GM19452 (cell line): ENCODE data around the gene SLC16A14.
"Not testable (repeated sequence)": the region's sequence is repeated elsewhere in the genome, so short reads cannot be mapped to it uniquely, and the experiment has no call there.

Experiments used
- ATAC-seq: cut with Tn5 transposase; IDR thresholded peaks from one replicate; pipeline ENCODE4 v1.9.1; 2021; ENCODE audit not compliant: unreplicated experiment

The SLC16A14 gene, protein sequence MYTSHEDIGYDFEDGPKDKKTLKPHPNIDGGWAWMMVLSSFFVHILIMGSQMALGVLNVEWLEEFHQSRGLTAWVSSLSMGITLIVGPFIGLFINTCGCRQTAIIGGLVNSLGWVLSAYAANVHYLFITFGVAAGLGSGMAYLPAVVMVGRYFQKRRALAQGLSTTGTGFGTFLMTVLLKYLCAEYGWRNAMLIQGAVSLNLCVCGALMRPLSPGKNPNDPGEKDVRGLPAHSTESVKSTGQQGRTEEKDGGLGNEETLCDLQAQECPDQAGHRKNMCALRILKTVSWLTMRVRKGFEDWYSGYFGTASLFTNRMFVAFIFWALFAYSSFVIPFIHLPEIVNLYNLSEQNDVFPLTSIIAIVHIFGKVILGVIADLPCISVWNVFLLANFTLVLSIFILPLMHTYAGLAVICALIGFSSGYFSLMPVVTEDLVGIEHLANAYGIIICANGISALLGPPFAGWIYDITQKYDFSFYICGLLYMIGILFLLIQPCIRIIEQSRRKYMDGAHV

DNA sequence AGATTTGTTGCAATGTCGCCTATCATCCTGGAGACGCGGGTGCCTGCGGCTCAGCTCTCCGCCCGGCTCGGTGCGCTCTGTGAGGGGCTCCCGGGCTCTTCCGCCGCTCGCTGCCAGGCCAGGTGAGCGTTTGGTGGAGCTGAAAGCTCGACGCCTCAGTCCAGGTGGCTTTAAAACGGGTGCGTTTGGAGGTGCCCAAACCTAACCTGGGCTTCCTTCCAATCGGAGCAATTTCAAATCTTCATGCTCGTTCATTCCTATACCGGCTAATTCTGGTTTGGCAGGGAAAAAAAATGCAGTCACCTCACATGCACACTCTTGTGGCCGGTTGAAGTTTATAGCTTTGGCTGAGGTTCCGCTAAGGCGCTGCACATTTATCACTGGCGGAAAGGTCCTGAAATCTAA lies at the start of gene SLC16A14:
Gene SLC16A14 (minus strand): TSS at position 274 of the 405 bp plus-strand sequence. CDS start 9,572 bp downstream, outside the sequence.
- ATAC-seq, result peak; percentile 8

DNA sequence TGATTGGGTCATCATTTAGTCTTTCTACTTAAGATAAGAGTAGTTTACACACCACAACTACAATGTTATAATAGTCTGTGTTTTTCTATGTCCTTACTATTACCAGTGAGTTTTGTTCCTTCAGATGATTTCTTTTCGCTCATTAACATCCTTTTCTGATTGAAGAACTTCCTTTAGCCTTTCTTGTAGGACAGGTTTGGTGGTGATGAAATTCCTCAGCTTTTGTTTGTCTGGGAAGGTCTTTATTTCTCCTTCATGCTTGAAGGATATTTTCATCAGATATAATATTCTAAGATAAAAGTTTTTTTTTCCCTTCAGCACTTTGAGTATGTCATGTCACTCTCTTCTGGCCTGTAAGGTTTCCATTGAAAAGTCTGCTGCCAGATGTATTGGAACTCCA lies 38.0 kb upstream of the SLC16A14 start:
- ATAC-seq, result no peak

DNA sequence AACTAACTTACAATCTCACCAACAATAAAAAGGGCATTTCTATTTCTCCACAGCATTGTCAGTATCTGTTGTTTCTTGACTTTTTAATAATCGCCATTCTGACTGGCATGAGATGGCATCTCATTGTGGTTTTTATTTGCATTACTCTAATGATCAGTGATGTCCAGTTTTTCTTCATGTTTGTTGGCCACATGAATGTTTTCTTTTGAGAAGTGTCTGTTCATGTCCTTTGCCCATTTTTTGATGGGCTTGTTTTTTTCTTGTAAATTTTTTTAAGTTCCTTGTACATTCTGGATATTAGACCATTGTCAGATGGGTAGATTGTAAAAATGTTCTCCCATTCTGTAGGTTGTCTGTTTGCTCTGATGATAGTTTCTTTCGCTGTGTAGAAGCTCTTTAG lies 33.2 kb upstream of the SLC16A14 start:
- not testable (repeated sequence) for ATAC-seq

DNA sequence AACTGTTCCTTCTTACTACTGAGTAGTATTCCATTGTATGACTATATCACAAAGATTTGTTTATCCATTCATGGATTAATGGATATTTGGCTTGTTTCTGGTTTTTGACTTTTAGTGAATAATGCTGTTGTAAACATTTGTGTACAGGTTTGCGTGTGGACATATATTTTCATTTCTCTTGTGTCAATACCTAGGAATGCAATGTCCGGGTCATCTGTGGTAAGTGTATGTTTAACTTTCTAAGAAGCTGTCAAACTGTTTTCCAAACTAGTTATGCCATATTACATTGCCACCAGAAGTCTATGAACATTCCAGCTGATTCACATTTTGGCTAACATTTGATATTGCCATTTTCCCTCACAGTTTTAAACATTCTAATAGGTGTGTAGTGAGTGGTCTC lies 29.1 kb upstream of the SLC16A14 start:
- ATAC-seq, result no peak

DNA sequence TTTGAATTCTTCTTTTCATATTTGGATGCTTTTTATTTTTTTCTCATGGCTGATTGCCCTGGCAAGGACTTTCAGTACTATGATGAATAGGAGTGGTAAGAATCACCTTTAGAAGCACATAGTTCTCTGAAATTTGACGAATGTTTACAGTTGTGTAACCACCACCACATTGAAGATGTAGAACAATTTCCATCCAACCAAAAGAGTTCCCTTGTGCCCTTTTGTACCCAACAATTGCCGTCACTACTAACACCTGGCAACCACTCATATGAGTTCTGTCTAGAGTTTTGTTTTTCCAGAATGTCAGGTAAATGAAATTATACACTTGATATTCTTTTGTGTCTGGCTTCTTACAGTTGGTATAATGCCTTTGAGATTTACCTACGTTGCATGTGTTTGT lies 28.7 kb upstream of the SLC16A14 start:
- ATAC-seq, result no peak

DNA sequence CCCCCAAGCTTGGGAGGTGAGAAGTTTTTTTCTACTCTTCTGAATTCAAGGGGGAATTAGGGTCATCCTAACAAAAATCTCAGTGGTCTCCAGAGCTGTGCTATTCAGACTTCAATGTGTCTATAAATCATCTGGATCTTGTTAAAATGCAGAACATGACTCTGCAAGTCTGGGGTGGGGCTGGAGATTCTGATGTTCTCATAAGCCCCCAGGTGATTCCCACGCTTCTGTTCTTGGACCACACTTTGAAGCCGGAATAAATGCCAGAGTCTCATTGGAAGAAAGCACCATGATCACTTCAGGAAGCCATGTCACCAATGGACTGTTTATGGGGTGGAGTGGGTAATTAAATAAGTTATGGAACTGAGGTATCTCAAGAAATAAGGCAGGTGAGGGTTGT lies 22.2 kb upstream of the SLC16A14 start:
- no peak for ATAC-seq

DNA sequence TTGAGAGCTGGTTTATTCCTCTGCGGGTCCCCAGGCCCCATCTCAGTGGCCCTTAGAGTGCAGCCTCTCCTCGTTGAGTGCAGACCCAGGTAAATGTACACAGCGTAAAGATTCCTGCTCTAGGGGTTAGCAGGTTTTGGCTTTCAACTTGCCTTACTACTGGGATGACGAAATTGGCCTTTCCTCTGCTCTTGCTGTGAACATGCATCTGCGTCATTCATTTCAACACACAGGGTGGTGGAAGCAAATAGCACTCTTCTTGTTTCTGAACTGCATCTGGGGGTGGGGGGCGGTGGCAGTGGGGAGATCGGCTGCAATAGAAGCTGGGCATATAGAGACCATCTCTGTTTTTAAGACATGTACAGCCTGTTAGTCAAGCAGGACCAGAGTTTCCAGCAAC lies 16.5 kb upstream of the SLC16A14 start:
- no peak for ATAC-seq

DNA sequence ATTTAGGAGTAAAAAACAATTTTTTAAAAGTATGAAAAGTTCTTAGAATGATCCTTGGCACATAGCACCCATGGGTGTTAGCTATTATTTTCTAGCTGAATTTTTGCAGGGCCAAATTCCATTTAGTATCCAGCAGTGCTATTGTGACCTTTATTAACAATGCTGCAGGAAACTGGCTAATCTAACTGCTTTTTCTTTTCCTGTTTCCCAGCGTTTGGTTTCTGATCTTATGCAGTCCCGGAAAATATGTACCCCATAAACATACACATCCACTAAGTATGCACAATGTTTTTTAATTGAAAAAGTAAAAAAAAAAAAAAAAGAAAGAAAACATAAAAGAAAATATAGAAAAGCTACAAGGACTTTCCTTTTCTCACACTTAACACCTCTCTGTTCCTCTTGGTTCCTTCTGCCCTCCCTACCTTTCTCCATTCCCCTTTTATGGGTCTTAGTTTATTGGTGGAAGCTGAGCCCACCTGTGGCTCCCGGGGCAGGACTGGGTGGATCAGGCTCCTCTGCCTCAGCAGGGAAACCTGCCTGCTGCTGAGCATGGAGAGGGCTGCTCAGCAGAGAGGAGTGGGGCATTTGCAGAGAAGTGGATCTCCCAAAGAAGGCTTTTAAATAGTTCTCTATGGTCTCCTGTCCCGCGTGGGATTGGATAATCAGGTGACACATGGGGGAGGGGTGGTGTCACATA lies 9.3 kb upstream of the SLC16A14 start:
- ATAC-seq, result no peak

DNA sequence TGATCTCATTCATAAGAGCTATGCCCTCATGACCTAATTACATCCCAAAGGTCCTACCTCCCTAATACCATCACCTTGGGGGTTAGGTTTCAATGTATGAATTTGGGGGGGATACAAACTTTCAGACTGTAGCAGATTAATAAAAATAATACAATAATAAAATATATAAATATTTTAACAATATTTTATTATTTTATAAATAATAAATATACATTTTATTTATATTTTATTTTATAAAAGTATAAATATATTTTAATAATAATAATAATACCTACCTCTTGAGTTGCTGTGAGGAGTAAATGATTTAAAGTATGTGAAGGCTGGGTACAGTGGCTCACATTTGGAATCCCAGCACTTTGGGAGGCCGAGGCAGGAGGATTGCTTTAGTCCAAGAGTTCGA lies 8.1 kb upstream of the SLC16A14 start:
- no peak for ATAC-seq

DNA sequence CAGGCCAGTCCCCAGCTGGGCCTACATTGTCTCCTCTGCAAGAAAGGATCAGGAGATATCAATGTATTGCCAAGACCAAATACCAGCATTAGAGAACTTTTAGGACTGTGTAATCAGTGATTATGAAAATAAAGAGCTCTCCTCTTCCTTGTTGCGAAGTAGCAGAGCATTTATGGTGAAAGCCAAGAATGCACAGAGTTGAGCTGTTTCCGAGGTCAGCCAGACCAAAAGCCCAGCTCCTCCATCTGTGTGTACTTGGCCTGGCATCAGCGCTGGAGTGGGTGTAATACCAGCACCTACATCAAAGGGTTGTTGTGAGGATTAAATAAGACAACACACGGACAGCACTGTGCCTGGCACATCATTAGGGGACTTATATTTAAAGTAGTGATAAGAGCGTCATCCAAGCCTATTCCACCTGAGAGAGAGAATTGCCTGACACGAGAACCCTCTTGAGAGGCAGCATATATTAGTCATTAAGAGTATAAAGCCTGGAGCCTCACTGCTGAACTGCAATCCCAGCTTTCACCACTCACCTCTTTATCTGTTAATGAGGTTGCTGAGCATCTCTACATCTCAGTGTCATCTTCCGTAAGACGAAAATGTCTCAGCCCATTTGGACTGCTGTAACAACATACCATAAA lies 7.4 kb upstream of the SLC16A14 start:
- no peak for ATAC-seq

DNA sequence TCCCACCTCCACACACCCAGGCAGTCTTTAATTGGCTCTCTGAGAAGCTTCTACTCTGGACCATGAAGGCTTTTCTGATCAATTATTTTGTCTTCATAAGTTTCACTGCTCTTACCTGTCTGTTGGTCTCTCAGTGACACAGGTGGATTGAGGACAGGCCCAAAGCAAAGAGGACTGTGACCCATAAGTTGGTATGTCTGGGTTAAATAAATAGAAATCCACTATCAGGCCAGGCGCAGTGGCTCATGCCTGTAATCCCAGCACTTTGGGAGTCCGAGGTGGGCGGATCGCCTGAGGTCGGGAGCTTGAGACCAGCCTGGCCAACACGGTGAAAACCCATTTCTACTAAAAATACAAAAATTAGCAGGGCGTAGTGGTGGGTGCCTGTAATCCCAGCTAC lies 2.7 kb upstream of the SLC16A14 start:
- no peak for ATAC-seq

DNA sequence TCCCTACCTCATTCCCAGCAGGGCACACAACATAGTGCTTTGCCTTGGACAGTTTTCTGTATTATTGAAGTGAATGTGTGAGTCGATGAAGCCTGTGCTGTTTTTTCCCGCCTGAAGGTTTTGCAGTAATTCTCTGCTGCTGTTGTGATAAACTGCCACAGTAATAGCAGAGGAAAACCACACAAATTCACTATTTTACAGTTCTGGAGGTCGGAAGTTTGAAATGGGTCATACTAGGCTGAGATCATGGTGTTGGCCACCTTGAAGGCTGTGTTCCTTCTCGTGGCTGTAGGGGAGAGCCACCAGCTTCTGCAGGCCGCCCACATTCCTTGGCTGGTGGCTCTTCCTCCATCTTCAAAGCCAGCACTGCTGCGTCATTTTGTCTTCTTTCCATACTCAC lies 678 bp upstream of the SLC16A14 start:
- no peak for ATAC-seq

DNA sequence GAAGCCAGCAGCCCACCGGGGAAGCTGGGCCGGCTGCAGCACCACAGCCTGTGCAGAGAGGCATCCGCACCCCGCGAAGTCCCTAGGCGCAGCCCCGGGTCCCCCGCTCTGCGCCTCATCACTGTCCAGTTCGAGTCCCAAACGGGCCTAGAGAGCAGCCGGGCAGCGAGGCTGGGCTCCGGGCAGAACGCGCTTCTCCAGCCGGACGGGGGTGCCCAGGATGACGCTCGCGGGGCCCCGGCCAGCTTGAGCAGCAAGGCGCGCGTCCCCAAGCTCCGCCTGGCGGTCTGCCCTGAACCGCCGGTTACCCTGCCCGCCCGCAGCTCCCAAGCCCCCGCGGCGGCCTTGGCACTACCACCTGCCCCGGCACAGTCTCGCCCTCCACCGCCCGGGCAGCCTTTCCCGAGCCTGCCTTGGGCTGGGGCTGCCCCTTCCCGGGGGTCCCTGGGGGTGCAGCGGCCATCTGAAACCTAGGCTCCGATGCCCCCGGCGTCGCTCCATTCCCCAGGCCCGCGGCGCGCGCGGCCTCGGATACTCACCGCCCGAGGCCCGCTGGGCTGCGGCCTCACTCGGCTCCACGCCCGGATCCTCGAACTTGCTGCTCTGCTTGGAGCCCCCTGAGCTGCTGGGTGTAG lies 591 bp downstream of the SLC16A14 start:
- peak; percentile 26 for ATAC-seq

DNA sequence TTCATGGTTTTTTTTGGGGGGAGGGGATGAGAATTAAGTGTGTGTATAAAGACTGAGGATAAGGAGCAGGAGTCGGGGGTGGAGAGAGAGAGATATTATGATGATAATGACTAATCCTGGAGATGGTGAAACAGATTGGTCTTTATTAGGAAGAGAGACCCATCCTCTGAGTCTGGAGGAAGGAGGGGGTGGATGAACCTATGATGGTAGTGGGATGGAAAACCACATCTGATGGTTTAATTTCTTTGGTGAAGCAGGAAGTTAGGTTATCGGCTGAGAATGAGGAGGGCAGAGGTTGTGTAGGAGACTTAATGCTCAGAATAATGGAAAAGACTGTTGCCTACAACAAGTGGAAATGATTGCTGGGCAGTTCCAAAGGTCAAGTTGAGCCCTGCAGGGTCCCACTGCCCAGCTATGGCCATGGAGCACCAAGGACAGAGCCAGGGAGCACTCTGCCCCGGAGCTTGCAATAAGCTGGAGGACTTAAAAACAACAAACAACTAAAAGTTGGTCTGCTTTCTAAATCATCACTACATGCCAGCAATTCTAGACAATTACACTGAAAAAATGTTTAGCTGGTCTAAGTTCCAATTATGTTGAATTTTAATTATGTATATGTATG lies 7.9 kb downstream of the SLC16A14 start:
- ATAC-seq, result no peak

DNA sequence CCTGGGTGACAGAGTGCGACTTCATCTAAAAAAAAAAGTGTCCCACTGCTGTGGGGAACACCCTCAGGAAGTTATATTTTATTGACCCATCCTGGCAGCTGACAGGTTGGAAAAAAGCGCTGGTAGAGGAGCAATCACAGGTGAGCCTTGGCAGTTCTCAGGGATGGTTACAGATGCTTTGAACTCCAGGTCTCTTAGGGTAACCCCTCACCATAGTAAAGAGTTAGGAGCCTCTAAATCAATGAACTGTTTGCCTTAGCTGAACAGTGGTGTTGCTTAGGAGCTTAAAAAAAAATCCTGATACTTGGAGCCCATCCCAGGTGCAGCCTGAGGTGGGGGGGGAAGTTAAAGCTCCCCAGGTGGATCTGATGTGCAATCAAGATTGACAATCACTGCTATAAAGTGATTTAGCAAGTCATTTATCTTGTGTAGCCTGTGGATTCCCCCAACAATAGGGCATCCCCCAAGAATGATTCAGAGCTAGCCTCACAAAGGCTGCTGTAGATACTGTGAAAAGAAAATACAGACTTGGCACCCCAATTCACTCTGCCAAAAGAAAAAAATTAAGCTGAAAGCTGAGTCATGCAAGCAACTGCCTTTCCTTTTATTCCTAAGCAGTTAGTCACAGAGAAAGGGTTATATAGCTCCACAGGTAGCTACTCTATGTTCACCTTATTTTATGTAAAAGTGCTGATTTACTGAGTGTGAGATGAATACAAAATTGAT lies 14.8 kb downstream of the SLC16A14 start:
- ATAC-seq, result no peak

DNA sequence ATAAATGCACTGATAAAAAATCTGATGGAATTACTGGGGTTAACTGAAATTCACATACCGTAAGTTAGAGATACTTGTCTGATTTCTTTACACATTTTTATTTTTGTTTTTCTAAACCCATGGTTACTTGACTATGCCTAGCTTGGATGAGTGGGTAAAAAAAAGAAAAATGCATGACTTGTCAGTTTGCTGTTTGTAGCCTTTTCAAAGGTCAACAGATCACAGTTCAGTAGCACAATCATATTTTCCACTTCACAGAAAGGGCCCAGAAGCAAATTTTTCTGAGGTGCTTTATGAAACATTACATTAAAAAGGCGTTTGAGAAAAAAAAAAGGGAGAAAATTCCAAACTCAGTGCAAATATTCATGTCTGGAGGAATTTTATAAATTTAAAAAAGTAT lies 16.4 kb downstream of the SLC16A14 start:
- no peak for ATAC-seq

DNA sequence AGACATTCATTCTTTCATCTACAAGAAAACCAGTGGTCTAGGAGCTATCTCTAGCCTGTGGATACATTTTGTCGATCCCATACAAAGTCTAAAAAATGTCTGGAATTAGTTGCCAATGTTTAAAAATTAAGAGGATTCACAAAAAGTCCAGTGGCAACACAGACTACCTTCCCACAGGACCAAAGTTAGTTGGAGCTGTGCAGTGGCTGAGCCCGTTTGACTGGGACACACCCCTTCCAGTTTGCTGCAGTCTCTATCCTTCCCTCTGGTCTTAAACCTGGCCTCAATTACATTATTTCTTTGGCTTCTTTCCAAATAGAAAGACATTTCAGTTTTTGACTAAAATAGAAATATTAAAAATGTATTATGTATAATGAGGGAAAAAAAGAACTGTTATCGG lies 18.6 kb downstream of the SLC16A14 start:
- ATAC-seq, result no peak

DNA sequence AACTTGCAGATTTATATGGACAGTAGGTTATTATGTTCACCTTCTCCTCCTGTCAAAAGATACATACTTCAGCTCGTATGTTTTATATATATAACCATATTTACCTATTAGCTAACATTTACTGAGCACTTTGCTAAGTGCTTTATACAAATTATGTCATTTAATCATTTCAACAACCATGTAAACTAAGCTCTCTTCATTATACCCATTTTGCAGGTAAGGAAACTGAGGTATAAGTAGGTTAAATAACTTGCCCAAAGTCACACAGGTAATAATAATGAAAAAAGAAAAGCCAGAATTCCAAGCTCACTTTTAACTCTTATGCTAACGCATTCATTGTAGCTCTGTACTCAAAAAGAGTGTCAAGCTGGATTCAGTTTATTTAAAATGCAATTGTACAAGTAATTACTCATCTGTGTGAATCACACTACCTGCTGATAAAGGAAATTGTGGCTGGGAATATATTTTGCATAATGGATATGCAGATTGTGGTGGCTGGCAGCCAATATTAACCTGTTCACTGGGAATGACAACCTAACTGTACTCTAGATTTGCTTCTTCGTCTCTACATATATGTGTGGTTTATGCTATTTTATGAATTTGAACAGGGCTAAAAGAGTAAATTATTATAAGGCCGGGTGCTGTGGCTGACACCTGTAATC lies 20.6 kb downstream of the SLC16A14 start:
- no peak for ATAC-seq

DNA sequence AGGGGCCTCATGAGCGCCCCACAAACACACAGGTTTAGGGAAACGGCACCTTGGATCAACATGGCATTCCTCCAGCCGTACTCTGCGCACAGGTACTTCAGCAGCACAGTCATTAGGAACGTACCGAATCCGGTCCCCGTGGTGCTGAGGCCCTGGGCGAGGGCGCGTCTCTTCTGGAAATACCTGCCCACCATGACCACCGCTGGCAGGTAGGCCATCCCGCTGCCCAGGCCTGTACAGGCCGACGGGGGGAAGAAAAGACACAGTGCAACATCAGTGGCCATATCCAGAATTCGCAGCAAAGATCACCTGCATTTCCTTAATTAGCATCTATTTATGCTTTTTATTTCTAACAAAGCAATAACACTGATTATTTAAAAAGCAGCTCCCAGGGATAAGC lies 22.2 kb downstream of the SLC16A14 start:
- ATAC-seq, result no peak

DNA sequence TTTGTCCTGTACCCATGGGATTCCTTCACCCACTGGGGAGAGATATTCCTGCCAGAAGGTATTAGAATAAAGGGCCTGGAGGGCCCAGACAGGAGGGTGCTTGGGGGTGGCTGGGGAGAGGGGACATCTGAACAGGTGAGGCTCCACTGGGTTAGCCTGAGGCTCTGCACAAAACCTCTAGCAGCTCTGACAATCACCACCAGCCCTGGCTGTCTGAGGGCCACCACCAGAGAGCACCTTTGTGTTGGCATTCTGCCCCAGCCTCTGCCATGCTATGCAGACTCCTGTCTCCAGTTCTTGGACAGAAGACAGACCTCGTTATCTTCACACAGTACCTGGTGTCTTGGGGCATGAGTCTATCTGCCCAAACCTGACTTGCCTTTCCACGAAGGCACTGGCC lies 25.3 kb downstream of the SLC16A14 start:
- ATAC-seq, result no peak
